Heart left ventricle (tissue), 16 donors: ENCODE results near the gene MIGA1. TPM values are rescaled to one million over a fixed set of nuclear protein-coding genes. Genes with fewer than 3 reads are reported as not detected.

Experiments
- ATAC-seq, 4 donors: fragments of 200-7000 bp; cut with Tn5 transposase; one replicate each; pipeline ENCODE4 v1.9.1; 2020 to 2022; ENCODE audit warnings: moderate library complexity in 4 of 4, mild to moderate bottlenecking in 3 of 4, moderate number of reproducible peaks in 1 of 4
- DNase-seq, 5 donors: peaks; one replicate each; pipeline ENCODE4 v3.0.0-alpha.2; 2020
- H3K27ac ChIP-seq, 12 donors: fragments of 200-600 bp; sonication (generic) in 4 of 12; one replicate each; pipeline versions ENCODE4 v1.5.0 to v1.8.0; 2016 to 2022; ENCODE audit warnings: mild to moderate bottlenecking in 2 of 12
- H3K27me3 ChIP-seq, 9 donors: fragments of 200-600 bp; sonication (generic) in 2 of 9; one replicate each; pipeline versions ENCODE4 v1.5.1 to v1.8.0; 2016 to 2022; ENCODE audit warnings: mild to moderate bottlenecking in 3 of 9
- H3K36me3 ChIP-seq, 9 donors: fragments of 200-600 bp; sonication (generic) in 2 of 9; one replicate each; pipeline versions ENCODE4 v1.5.0 to v1.8.0; 2018 to 2022; ENCODE audit warnings: mild to moderate bottlenecking in 2 of 9
- H3K4me1 ChIP-seq, 12 donors: fragments of 200-600 bp; sonication (generic) in 4 of 12; one replicate each; pipeline versions ENCODE4 v1.5.0 to v1.8.0; 2016 to 2022; ENCODE audit warnings: mild to moderate bottlenecking in 3 of 12
- H3K4me3 ChIP-seq, 12 donors: fragments of 200-600 bp; sonication (generic) in 4 of 12; one replicate each; pipeline versions ENCODE4 v1.5.0 to v1.8.0; 2017 to 2022; ENCODE audit warnings: mild to moderate bottlenecking in 9 of 12, moderate library complexity in 4 of 12
- H3K9me3 ChIP-seq, 12 donors: fragments of 200-600 bp; sonication (generic) in 4 of 12; one replicate each; pipeline versions ENCODE4 v1.5.0 to v1.8.0; 2016 to 2022; ENCODE audit warnings: mild to moderate bottlenecking in 1 of 12
- CTCF ChIP-seq, 12 donors: fragments of 200-600 bp; sonication (generic) in 4 of 12; IDR thresholded peaks; one replicate each; pipeline versions ENCODE4 v1.5.0 to v1.8.0; 2018 to 2022; ENCODE audit warnings: antibody characterized with exemption in 12 of 12, mild to moderate bottlenecking in 5 of 12
- POLR2A ChIP-seq, 2 donors: fragments of 450-650 bp; IDR thresholded peaks; one replicate each; pipeline ENCODE4 v1.6.1; 2017; ENCODE audit warnings: antibody characterized with exemption in 2 of 2, mild to moderate bottlenecking in 2 of 2, moderate library complexity in 2 of 2
- WGBS, 4 donors: extraction: QIAGEN DNeasy Blood & Tissue Kit in 2 of 4; methylation state at CpG; one replicate each; pipeline versions ENCODE4 v1.1.5 to v1.1.7; 2013 to 2018; 5-methylcytosine and 5-hydroxymethylcytosine counted together
- intact Hi-C, 10 donors: fragments of 100-400 bp; cut with DNase I; formaldehyde crosslinking; loops; one replicate each; pipeline versions ENCODE4 v1.11.1 to v1.14.2; 2022
- polyA plus RNA-seq, 2 donors: library from polyadenylated mRNA; stranded (reverse); fragments of 200-250 nt; gene quantifications; one replicate each; pipeline ENCODE4 v1.2.3, GENCODE V29; 2013
- total RNA-seq, 9 donors: library from RNA; depleted of rRNA in 2 of 9; stranded (reverse); fragments of >200 nt in 2 of 9; fragmentation: NEBNext Ultra II Directional in 3 of 9; extraction: Animal tissue kit (Norgen Biotek cat#: 25700) in 3 of 9; gene quantifications; one replicate each; pipeline versions ENCODE4 v1.1.0 to v1.2.4, GENCODE V29; 2016 to 2023
- donor health status: ischemic (EF 13 %, LVEDD 7.1; RV severe dilation, severe dysfunction).
- donor health status: healthy with polysubstance abuse.
- donor health status: DM: no; HTN: yes; CAD: no.
- donor health status: DM: no; HTN: no; CAD: no.
- donor health status: ischemic (EF 25% LVEDD 6.9; RV normal size, moderate dysfunction).
- donor health status: ischemic (EF 25% LVEDD 5.7; RV mildly dilated, moderate dysfunction).
- donor health status: healthy.
- donor health status: DM: yes; HTN: yes; CAD: no.
- donor health status: ischemic (EF 35%, LVEDD 5.7; RV mildly dilated, moderate dysfunction).
- donor health status: nonischemic (EF 11% LVEDD 7.7; RV severe dilation, severe dysfunction).
- donor health status: DM: yes; HTN: yes; CAD: no.
- donor health status: PGD.
- donor health status: ischemic (EF 29% LVEDD 5.4; RV normal size, mild dysfunction).
- donor health status: nonischemic (EF 23%, LVEDD 6.1; RV moderate dilation, normal function).

The MIGA1 gene
- total and polyA plus RNA-seq, 11 donors = 2.6 to 14.1 (median 9.7) TPM

- TF ChIP-seq POLR2A (IDR thresholded peaks at IDR 0.05) (no peak), CTCF (IDR thresholded peaks at IDR 0.05) (no peak)
- H3K27me3 ChIP-seq = no peaks in the 10 kb centered on the region
- H3K4me1 ChIP-seq = peaks cover 0 to 7% (median 1%) of the 10 kb centered on the region in 12 donors
- 76 to 87% (median 79%) methylated on average over 2 of the region's 2 CpGs for WGBS, 4 donors
- peaks cover 0 to 31% (median 2%) of the 10 kb centered on the region in 12 donors for H3K9me3 ChIP-seq
- DNase-seq (no peak), ATAC-seq (no peak)
- intact Hi-C loops = no loop called here
- peaks cover 0 to 38% (median 24%) of the 10 kb centered on the region in 9 donors for H3K36me3 ChIP-seq
- no peak overlapping the region for H3K4me3 ChIP-seq
- no peak overlapping the region for H3K27ac ChIP-seq
Measured at GRCh38 chr1:77859248-77859647, 79.8 kb downstream of the MIGA1 start.

GRCh38 chr1:77866296-77866695 is 86.8 kb downstream of the MIGA1 start:
- Histone ChIP-seq H3K27me3 (no peaks in the 10 kb centered on the region), H3K4me3 (no peak overlapping the region), H3K4me1 (no peaks in the 10 kb centered on the region), H3K9me3 (no peaks in the 10 kb centered on the region), H3K36me3 (peaks cover 0 to 68% (median 51%) of the 10 kb centered on the region in 9 donors), H3K27ac (no peak overlapping the region)
- ATAC-seq (no peak), DNase-seq (no peak)
- intact Hi-C loops = no loop called here
- TF ChIP-seq CTCF (IDR thresholded peaks at IDR 0.05) = no peak
- TF ChIP-seq POLR2A (IDR thresholded peaks at IDR 0.05) = no peak
- WGBS, 4 donors = 71 to 87% (median 81%) methylated on average over 4 of the region's 4 CpGs

GRCh38 chr1:77872645-77873044 is 93.2 kb downstream of the MIGA1 start:
- no peak overlapping the region for H3K27ac ChIP-seq
- H3K27me3 ChIP-seq = no peaks in the 10 kb centered on the region
- WGBS, 4 donors = 92 to 100% (median 96%) methylated on average over 1 of the region's 1 CpG
- H3K36me3 ChIP-seq = peaks cover 0 to 48% (median 33%) of the 10 kb centered on the region in 9 donors
- TF ChIP-seq POLR2A (IDR thresholded peaks at IDR 0.05) = no peak
- TF ChIP-seq CTCF (IDR thresholded peaks at IDR 0.05) = no peak
- H3K4me3 ChIP-seq = no peak overlapping the region
- intact Hi-C loops = no loop called here
- DNase-seq (no peak), ATAC-seq (no peak)
- no peaks in the 10 kb centered on the region for H3K4me1 ChIP-seq
- H3K9me3 ChIP-seq = no peaks in the 10 kb centered on the region

GRCh38 chr1:77873461-77873860 is 94.0 kb downstream of the MIGA1 start:
- Histone ChIP-seq H3K4me3 (no peak overlapping the region), H3K9me3 (no peaks in the 10 kb centered on the region), H3K36me3 (peaks cover 0 to 40% (median 25%) of the 10 kb centered on the region in 9 donors), H3K4me1 (no peaks in the 10 kb centered on the region), H3K27ac (no peak overlapping the region), H3K27me3 (no peaks in the 10 kb centered on the region)
- ATAC-seq = no peak
- TF ChIP-seq POLR2A (IDR thresholded peaks at IDR 0.05) (no peak), CTCF (IDR thresholded peaks at IDR 0.05) (no peak)
- intact Hi-C loops = no loop called here
- 92 to 100% (median 99%) methylated on average over 1 of the region's 1 CpG for WGBS, 4 donors
- DNase-seq = no peak
